Panc1 (cell line): ENCODE results near the gene COL4A1. TPM values are rescaled to one million over a fixed set of nuclear protein-coding genes. Genes with fewer than 3 reads are reported as not detected.

ENCODE experiments used
- ATAC-seq: fragments of 200-7000 bp; cut with Tn5 transposase; 2 replicates; pipeline ENCODE4 v1.9.1; 2020; ENCODE audit warnings: mild to moderate bottlenecking, moderate library complexity
- BruUV-seq: library from RNA; stranded (reverse); fragments of 400-500 nt; replicated peaks from 2 replicates; lab custom pipeline; 2021; lab: Mats Ljungman, UMichigan
- CTCF ChIA-PET: fragments of 300-600 bp; sonication (Branson Sonifier 250); formaldehyde crosslinking; loops from one replicate; lab custom pipeline; 2022; ENCODE audit warnings: antibody characterized with exemption; lab: Charles Lee
- POLR2A ChIA-PET: fragments of 300-600 bp; sonication (Branson Sonifier 250); formaldehyde crosslinking; loops from one replicate; lab custom pipeline; 2022; ENCODE audit warnings: antibody characterized with exemption; lab: Charles Lee
- DNase-seq: peaks from one replicate; pipeline ENCODE4 v3.0.0-alpha.2; 2010; ENCODE audit warnings: low read depth, low spot score
- H3K27ac ChIP-seq: 2 replicates; pipeline ENCODE4 v1.5.1; 2011; ENCODE audit warnings: mild to moderate bottlenecking, low read length, inconsistent platforms
- H3K27me3 ChIP-seq: fragments of 200-500 bp; sonication (Bioruptor generic); 2 replicates; pipeline ENCODE4 v1.6.0; 2014; ENCODE audit warnings: low read length, inconsistent platforms; ENCODE audit not compliant: control insufficient read depth, insufficient read depth
- H3K36me3 ChIP-seq: fragments of 200-500 bp; sonication (Bioruptor generic); 2 replicates; pipeline ENCODE4 v1.5.1; 2014; ENCODE audit warnings: inconsistent platforms, mild to moderate bottlenecking, low read length, moderate library complexity; ENCODE audit not compliant: control insufficient read depth, insufficient read depth
- H3K4me1 ChIP-seq: 2 replicates; pipeline ENCODE4 v1.5.1; 2011; ENCODE audit warnings: inconsistent platforms, mild to moderate bottlenecking, low read length, moderate library complexity; ENCODE audit not compliant: control insufficient read depth, insufficient read depth
- H3K4me3 ChIP-seq, 2 experiments: 2 replicates each; pipeline ENCODE4 v1.5.1; 2011 to 2012; ENCODE audit warnings: low read depth in 2 of 2, low read length in 2 of 2, mild to moderate bottlenecking in 2 of 2, inconsistent platforms in 1 of 2, moderate library complexity in 1 of 2
- H3K9me3 ChIP-seq: fragments of 200-500 bp; sonication (Bioruptor generic); 2 replicates; pipeline ENCODE4 v1.5.1; 2014; ENCODE audit warnings: low read depth, mild to moderate bottlenecking, inconsistent platforms, low read length, moderate library complexity; ENCODE audit not compliant: control insufficient read depth, insufficient read depth
- CTCF ChIP-seq: fragments of 450-650 bp; IDR thresholded peaks from 2 replicates; pipeline ENCODE4 v1.5.1; 2017; ENCODE audit warnings: mild to moderate bottlenecking
- POLR2AphosphoS5 ChIP-seq: IDR thresholded peaks from 2 replicates; pipeline ENCODE4 v1.6.1; 2012; ENCODE audit warnings: mild to moderate bottlenecking, low read depth, low read length, moderate library complexity
- REST ChIP-seq, 2 experiments: IDR thresholded peaks; 2 replicates each; pipeline ENCODE4 v1.6.1; 2011 to 2012; ENCODE audit warnings: low read depth in 2 of 2, control low read depth in 1 of 2, low read length in 1 of 2, mild to moderate bottlenecking in 1 of 2, moderate library complexity in 1 of 2; ENCODE audit not compliant: insufficient read depth in 1 of 2
- SIN3A ChIP-seq: IDR thresholded peaks from 2 replicates; pipeline ENCODE4 v1.6.1; 2012; ENCODE audit warnings: low read depth, mild to moderate bottlenecking, low read length, moderate library complexity, borderline replicate concordance; ENCODE audit not compliant: insufficient read depth
- TCF7L2 ChIP-seq: IDR thresholded peaks from 2 replicates; pipeline ENCODE4 v1.6.1; 2011; ENCODE audit warnings: mild to moderate bottlenecking, low read depth, low read length, inconsistent platforms
- in situ Hi-C: cut with HindIII; loops from 2 replicates; pipeline ENCODE4 v1.10.0; 2016; ENCODE audit warnings: low sequenced_read_pairs, low pct_unique_long_range_greater_than_20kb
- intact Hi-C: fragments of 100-400 bp; cut with micrococcal nuclease; formaldehyde crosslinking; loops from one replicate; pipeline ENCODE4 v1.10.0; 2022; ENCODE audit not compliant: unreplicated experiment
- total RNA-seq: library from RNA; stranded (reverse); gene quantifications from one replicate; pipeline ENCODE4 v1.2.1, GENCODE V29; 2021; ENCODE audit not compliant: unreplicated experiment

Gene COL4A1
- total RNA-seq, 1 experiment from 2014 or later, result 1.1 TPM

GRCh38 chr13:110289174-110289573 is 17.8 kb downstream of the COL4A1 start:
- POLR2A ChIA-PET, result no interaction called here
- no peaks in the 10 kb centered on the region for H3K4me1 ChIP-seq
- in situ Hi-C loops (no loop called here), intact Hi-C loops (no loop called here)
- H3K9me3 ChIP-seq, result no peaks in the 10 kb centered on the region
- H3K36me3 ChIP-seq, result no peaks in the 10 kb centered on the region
- no peaks in the 10 kb centered on the region for H3K27me3 ChIP-seq
- CTCF ChIA-PET, result no interaction called here
- TF ChIP-seq POLR2AphosphoS5 (no peak), SIN3A (no peak), REST (IDR thresholded peaks at IDR 0.05; ENCODE audit: insufficient read depth in 1 of 2, low read depth in 2 of 2, low read length in 1 of 2) (no peak), TCF7L2 (no peak), CTCF (no peak)
- H3K27ac ChIP-seq, result no peak overlapping the region
- DNase-seq (no peak), ATAC-seq (no peak)
- no peak overlapping the region for H3K4me3 ChIP-seq
- no TSS peak for BruUV-seq

GRCh38 chr13:110286833-110287819 is 19.8 kb downstream of the COL4A1 start:
- Histone ChIP-seq H3K9me3 (no peaks in the 10 kb centered on the region), H3K4me1 (no peaks in the 10 kb centered on the region), H3K27ac (no peak overlapping the region), H3K4me3 (no peak overlapping the region), H3K27me3 (no peaks in the 10 kb centered on the region), H3K36me3 (no peaks in the 10 kb centered on the region)
- DNase-seq (no peak), ATAC-seq (no peak)
- no TSS peak for BruUV-seq
- no peak for TF ChIP-seq SIN3A
- no peak for TF ChIP-seq TCF7L2
- no peak for TF ChIP-seq POLR2AphosphoS5
- no peak for TF ChIP-seq REST (IDR thresholded peaks at IDR 0.05; ENCODE audit: insufficient read depth in 1 of 2, low read depth in 2 of 2, low read length in 1 of 2)
- TF ChIP-seq CTCF, result no peak
- in situ Hi-C loops (no loop called here), intact Hi-C loops (no loop called here)
- POLR2A ChIA-PET, result no interaction called here
- CTCF ChIA-PET, result no interaction called here
